ENCODE measurements around the gene EEPD1.

EEPD1 gene

GRCh38 chr7:36264913-36265516, 112.0 kb downstream of the EEPD1 start (continued):
- no peak for TF ChIP-seq ZNF70 (CRISPR knock-in tag; IDR thresholded peaks at IDR 0.05)
- no peak for TF ChIP-seq CSRNP3 (CRISPR knock-in tag; IDR thresholded peaks at IDR 0.05)
- no peak for TF ChIP-seq PPARA (CRISPR knock-in tag; IDR thresholded peaks at IDR 0.05; ENCODE audit: borderline replicate concordance)
- TF ChIP-seq SNAI2 (CRISPR knock-in tag; IDR thresholded peaks at IDR 0.05), result no peak
- TF ChIP-seq TSHZ2 (CRISPR knock-in tag; IDR thresholded peaks at IDR 0.05), result no peak

GRCh38 chr7:36265680-36266079, 112.6 kb downstream of the EEPD1 start:
- ATAC-seq, result no peak
- TF ChIP-seq RARB (CRISPR knock-in tag; IDR thresholded peaks at IDR 0.05) (no peak), CREB5 (CRISPR knock-in tag; IDR thresholded peaks at IDR 0.05; ENCODE audit: low read depth) (no peak), PATZ1 (CRISPR knock-in tag; IDR thresholded peaks at IDR 0.05; ENCODE audit: borderline replicate concordance) (no peak), ZC3H10 (CRISPR knock-in tag; IDR thresholded peaks at IDR 0.05) (no peak), POU6F1 (CRISPR knock-in tag; IDR thresholded peaks at IDR 0.05; ENCODE audit: borderline replicate concordance, low read depth) (no peak), TCF4 (CRISPR knock-in tag; IDR thresholded peaks at IDR 0.05; ENCODE audit: borderline replicate concordance) (no peak), GLIS3 (CRISPR knock-in tag; IDR thresholded peaks at IDR 0.05) (no peak), TSHZ2 (CRISPR knock-in tag; IDR thresholded peaks at IDR 0.05) (no peak), ZNF8 (CRISPR knock-in tag; IDR thresholded peaks at IDR 0.05) (no peak), BACH2 (CRISPR knock-in tag; IDR thresholded peaks at IDR 0.05; ENCODE audit: borderline replicate concordance) (no peak), ZFP3 (CRISPR knock-in tag; IDR thresholded peaks at IDR 0.05) (no peak), CSDC2 (CRISPR knock-in tag; IDR thresholded peaks at IDR 0.05) (no peak), ZFP30 (CRISPR knock-in tag; IDR thresholded peaks at IDR 0.05) (no peak), ISL1 (CRISPR knock-in tag; IDR thresholded peaks at IDR 0.05) (no peak), ARNTL (CRISPR knock-in tag; IDR thresholded peaks at IDR 0.05; ENCODE audit: borderline replicate concordance, low read depth) (no peak)

Data from SK-N-SH treated with all-trans-retinoic acid at 6 μM for 48 hours (cell line).